HG02973 (cell line): ENCODE results near the gene AGBL4.
"Not testable (repeated sequence)": the region's sequence is repeated elsewhere in the genome, so short reads cannot be mapped to it uniquely, and the experiment has no call there.

Experiments
- ATAC-seq: cut with Tn5 transposase; IDR thresholded peaks from one replicate; pipeline ENCODE4 v1.9.1; 2021; ENCODE audit warnings: moderate library complexity; ENCODE audit not compliant: unreplicated experiment

The AGBL4 gene

DNA sequence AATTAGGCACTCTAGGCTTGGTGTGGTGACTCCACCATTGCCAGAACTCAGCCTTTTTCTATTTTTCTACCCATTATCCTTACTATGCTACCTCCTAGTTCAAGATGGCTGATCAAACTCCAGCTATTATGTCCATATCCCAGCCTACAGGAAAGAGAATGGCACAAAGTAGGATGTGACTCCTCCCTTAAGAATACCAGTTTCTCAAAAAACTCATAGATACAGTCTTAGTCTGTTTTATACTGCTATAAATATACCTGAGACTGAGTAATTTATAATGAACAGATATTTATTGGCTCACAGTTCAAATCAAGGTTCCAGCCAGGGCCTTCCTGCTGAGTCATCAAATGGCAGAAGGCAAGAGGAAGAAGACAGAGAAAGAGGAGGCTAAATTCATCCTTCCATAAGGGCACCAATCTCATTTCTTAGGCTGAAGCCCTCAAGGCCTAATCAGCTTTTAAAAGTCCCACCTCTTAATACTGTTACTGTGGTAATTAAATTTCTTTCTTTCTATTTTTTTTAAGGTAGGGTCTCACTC lies 704.3 kb downstream of the AGBL4 start:
- ATAC-seq: no peak

DNA sequence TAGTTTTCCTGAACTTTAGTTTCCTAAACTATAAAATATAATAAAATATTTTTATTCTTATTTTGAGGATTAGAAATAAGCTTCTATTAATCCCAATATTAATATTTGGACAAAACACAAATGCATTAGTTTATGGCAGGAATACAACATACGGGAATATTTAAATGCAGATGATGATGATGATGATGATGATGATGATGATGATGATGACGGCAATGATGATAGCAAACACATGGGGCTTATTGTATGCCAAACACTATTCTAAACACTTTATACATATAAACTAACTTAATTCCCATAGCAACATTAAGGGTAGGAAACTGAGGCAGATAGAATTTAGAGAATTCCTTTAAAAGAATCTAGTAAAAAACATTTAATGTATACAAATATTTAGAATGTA lies 705.5 kb downstream of the AGBL4 start:
- ATAC-seq: no peak

DNA sequence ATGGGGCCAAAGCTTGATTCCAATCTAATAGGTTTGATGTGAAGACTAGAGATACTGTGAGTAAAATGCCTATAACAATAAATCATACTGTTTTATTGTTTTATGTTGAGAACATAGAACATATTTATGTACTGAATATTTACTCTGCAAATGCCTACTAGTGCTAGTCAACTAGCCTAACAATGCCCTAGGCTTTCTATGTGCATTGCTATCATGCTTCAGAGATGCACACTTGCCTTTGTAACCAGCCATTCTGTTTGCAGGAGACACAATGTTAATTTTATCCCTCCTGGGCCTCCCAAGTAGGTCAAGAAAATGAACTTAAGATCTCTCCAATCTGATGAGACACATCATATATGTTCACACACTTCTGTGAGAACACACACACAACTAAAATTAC lies 716.3 kb downstream of the AGBL4 start:
- no peak for ATAC-seq

DNA sequence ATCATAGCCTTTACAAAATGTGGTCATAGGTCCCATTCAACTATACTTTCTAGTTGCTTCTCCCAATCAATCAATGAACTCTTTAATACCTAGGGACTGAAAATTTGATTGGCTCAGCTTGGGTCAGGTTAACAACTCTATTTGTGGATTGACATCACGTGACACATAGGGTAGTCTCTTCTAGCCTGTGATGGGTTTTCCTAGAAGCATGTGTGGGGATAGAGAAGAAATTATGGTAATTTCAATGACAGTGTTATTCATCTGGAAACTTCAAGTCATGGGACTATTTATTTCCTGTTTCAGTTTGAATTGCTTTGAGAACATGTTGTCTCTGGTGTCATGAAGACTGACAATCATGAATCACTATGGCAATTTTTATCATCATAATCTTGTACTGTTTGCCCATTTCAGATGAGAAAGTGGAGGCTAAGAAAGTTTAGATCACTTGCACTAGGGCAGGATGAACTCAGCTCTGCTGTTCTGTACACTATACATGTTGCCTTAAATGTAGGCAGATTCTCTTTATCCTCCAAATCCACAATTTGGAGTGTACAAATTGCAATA lies 717.2 kb downstream of the AGBL4 start:
- no peak for ATAC-seq

DNA sequence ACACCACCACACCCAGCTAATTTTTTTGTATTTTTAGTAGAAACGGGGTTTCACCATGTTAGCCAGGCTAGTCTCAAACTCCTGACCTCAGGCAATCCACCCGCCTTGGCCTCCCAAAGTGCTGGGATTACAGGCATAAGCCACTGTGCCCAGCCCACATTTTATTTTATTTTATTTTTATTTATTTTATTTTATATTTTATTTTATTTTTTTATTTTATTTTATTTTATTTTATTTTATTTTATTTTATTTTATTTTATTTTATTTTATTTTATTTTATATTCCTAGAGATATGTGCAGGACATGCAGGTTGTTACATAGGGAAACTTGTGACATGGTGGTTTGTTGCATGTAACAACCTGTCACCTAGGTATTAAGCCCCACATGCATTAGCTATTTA lies 721.4 kb downstream of the AGBL4 start:
- ATAC-seq: not testable (repeated sequence)

DNA sequence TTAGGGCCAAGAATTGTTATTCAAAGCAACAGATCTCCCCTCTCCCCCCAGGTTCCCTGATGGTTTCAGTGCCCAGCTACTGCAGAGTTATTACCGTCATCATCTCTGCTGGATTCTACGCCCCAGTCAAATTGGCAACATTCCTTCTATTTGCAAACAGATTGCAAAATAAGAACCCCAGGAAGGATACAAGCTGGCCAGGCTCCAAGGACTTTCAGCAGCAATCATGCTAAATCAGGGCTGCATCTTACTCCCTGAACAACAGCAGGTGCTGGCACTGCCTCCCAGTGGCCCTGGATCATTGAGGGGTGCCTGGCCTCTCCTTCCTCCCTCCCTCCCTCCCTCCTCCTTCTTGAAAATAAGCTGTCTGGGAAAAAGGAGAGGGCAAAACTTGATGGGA lies 725.5 kb downstream of the AGBL4 start:
- ATAC-seq: no peak

DNA sequence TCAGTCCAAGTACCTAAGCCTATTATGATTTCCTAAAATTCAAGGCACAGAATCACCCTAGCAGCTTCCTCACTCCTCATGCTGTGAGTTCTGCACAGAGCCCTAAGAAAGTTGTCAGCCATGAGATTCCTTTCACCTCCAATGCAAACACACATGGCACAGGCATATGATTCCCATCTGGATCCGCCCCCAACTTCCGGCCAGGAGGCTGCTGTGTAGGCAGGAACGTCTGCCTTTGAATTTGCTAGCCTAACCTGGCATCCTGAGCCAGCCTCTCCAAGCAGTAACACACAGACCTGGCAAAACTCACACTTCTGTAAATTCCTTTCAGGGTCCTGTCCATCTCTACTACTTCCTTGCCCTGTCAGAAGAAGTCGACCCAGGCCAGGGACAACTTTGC lies 726.0 kb downstream of the AGBL4 start:
- ATAC-seq: no peak

DNA sequence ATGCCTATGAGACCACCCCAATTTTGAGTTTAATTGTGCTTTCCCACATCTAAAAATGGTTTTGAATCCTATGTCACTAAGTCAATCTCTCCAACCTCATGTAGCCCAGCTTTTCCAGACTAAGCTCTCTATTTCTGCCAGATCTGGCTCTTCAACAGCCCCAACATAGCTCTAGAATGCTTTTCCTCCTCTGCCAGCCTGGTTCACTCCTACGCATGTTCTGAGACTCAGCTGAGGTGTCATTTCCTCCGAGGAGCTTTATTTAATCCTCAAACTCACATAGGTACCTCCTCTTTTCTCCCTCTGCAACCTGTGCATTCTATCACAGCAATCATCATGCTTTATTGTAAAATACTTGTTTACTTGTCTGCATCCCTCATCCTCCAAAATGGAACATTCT lies 729.2 kb downstream of the AGBL4 start:
- ATAC-seq: no peak

DNA sequence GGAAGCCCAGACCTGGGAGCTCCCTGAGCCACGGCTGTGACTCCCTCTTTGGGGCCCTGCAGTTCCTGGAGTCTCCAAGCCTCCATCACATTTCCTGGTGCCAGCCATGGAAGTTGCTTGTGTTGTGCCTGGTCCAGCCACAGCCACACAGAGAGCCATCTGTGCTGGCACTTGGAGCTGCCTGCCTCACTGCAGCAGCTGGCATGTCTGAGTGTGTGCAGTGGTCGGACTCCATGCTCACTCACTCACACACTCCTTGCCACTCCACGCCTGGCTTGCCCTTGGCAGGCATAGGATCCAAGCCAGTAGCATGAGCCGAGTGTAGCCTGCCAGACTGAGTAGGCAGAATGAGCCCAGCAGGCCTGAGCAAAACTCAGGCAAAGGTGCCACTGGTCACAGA lies 730.7 kb downstream of the AGBL4 start:
- no peak for ATAC-seq

DNA sequence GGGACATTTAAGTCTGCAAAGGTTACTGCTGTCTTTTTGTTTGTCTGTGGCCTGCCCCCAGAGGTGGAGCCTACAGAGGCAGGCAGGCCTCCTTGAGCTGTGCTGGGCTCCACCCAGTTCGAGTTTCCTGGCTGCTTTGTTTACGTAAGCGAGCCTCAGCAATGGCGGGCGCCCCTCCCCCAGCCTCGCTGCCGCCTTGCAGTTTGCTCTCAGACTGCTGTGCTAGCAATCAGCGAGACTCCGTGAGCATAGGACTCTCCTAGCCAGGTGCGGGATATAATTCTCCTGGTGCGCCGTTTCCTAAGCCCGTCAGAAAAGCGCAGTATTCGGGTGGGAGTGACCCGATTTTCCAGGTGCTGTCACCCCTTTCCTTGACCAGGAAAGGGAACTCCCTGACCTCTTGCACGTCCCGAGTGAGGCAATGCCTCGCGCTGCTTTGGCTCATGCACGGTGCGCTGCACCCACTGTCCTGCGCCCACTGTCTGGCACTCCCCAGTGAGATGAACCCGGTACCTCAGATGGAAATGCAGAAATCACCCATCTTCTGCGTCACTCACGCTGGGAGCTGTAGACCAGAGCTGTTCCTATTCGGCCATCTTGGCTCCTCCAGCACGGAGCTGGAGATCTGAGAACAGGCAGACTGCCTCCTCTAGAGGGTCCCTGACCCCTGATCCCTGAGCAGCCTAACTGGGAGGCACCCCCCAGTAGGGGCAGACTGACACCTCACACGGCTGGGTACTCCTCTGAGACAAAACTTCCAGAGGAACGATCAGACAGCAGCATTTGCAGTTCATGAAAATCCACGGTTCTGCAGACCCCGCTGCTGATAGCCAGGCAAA lies 766.3 kb downstream of the AGBL4 start:
- ATAC-seq: not testable (repeated sequence)

DNA sequence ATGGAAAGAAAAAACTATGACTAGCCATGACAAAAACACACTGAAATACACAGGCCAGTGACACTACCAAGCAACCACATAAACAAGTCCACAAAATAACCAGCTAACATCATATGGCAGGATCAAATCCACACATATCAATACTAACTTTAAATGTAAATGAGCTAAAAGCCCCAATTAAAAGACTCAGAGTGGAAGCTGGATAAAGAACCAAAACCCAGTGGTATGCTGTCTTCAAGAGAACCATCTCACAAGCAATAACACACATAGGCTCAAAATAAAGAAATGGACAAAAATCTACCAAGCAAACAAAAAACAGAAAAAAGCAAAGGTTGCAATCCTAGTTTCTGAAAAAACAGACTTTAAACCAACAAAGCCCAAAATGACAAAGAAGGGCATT lies 770.8 kb downstream of the AGBL4 start:
- no peak for ATAC-seq

DNA sequence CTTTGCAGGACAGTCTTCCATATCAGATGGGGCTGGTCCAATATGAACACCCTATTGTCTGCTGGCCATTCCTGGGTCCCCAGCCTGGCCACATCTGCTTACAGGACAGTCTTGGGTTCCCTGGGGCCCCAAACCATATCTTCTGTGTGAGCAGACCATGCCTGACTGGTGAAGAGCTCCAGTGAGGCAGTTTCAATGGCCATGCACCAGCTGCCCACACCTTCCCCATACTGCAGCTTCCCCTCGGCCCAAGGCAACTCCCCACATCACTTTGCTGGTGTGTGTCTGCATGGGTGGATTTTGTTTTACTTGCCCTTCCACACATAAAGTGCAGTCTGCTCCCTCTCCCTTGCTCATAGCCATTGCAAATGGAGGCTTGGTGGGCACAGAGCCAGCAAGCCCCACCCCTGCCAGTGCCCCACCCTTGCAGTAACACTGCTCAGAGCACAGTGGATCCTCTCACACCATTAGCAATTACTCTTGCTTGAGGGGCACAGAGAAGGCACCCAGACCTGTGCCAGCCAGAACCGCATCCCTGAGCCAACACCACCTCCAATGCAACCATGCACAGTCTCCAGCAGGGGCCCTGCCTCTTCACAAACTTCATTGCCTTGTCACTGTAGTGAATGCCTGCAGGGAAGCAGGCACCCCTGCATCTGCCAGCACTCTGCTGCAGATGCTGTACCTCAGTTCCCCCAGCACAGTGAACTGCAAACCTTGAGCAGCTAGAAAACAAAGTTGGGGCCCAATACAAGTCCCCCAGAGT lies 772.6 kb downstream of the AGBL4 start:
- ATAC-seq: no peak

DNA sequence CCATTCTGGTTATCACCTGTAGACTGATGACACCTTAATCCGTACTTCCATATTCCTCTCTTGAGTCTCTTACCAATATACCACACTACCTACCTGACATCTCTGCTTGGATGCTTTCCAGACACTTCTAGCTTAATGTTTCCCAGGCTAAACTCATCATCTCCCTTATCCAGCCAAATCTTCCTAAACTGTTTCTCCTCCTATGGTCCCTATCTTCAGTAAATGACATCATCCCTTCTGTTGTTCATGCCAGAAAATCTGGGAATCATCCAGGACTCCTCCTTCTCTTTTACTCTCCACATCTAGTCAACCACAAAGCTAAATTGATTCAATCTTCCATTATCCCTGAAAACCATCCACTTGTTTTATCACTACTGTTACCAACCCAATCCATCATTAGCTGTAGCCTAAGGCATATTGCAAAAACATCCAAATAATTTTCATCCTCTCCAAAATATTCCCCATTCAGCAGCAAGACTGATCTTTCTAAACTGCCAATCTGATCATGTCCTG lies 783.0 kb downstream of the AGBL4 start:
- ATAC-seq: no peak

DNA sequence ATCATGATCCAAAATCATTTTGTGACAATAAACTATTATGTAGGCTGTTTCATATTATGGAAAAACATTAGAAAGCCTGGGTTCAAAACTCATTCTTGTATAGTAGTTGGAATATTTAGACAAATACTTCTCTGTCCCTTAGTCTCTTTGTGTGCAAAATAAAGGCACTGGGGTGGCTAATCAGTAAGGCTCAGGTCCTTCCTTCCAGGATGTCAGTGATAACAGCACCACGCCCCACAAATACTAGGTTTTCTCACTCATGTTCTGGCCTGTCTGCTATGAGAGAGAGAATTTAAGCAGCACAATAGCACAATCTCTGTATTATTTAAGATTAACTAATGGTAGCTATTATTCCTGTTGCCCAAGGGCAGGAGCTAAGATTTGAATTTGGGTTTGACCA lies 788.8 kb downstream of the AGBL4 start:
- ATAC-seq: no peak

DNA sequence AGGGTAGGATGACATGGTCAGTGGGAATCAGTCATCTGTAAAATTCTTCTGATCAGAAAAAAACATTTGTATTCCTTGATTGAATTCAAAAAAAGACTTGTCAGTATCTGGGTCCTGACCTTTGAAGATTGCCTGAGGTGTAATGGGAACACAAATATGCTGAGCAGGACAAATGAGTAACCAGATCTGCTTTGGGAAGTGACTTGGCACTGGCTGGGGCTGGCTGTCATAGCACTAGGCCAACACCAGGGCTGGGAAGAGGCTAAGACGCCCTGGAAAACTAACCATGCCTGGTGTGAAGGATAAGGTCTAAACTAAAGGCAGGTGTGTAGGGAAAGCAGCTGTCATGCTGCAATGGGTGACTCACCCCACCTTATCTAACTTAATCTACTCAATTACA lies 794.2 kb downstream of the AGBL4 start:
- ATAC-seq: no peak

DNA sequence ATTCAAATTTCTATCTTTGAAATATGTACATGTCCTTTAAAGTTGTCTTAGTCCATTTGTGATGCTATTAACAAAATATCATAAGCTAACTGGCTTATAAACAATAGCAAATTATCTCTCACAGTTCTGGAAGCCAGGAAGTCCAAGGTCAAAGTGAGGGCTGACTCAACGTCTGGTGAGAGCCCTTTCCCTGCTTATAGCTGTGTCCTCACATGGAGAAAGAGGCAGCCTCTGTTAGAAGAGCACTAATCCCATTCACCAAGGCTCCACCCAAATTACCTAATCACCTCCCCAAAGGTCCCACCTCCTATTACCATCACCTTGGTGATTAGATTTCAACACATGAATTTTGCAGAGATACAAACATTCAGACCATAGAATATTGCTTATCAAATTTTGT lies 797.0 kb downstream of the AGBL4 start:
- no peak for ATAC-seq

DNA sequence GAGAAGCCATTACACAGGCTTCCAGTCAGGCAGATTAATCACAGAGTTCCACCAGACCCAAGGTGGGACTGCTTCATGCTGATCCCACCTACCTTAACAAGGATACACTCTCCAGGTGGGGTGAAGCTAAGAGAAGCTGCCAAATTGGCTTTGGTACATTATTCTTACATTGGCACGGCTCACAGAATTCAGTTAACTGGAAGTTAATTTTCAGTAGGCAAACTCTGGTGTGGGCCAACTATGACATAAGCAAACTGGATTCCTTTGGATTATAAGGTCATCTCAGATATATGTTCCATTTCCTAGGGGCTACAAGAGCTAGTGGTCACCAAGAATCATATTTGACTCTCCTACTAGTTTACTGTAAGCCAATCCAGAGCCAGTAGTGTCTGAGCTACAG lies 798.3 kb downstream of the AGBL4 start:
- no peak for ATAC-seq

DNA sequence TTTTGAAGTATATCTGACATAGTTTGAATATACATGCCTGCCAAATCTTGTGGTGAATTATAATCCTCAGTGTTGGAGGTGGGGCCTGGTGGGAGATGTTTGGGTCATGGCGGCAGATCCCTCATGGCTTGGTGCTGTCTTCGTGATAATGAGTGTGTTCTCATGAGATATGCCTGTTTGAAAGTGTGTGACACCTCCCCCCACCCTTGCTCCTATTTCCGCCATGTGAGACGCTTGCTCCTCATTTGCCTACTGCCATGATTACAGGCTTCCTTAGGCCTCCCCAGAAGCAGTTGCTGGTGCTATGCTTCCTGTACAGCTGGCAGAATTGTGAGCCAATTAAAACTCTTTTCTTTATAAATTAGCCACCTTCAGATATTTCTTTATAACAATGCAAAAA lies 810.5 kb downstream of the AGBL4 start:
- ATAC-seq: no peak

DNA sequence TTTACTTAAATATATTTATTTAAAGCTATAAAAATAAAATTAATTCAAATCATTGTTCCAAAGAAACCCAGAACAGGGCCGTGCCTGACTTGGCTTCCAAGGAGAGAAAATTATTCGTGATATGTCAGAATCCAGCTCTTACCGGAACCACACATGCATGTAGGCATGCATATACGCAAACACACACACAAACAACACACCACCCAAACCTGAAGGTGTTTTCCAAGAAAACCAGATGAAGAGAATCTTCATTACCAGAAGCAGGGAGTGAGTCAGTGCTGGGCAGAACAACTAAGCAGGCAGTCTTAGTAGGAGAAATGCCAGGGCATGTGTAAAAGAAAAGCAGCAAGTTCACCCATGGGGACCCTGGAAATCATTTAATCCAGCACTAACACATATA lies 815.0 kb downstream of the AGBL4 start:
- no peak for ATAC-seq

DNA sequence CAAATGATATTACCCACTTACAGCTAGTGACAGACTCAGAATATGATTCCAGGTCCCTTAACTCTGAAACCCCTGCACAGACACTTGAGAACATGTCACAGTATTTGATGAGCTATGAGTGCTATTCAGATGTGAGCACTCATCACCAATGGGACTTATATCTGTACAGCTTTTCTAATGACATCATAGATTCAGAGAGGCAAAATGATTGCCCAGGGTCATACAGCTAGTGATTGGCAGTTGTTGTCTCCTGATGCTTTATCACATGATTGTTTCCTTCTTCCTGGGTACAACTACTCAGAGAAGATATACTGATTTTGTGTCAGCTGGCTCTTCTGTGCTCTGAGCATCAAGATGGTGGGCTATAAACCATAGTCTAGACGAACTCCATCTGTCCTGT lies 819.0 kb downstream of the AGBL4 start:
- no peak for ATAC-seq

DNA sequence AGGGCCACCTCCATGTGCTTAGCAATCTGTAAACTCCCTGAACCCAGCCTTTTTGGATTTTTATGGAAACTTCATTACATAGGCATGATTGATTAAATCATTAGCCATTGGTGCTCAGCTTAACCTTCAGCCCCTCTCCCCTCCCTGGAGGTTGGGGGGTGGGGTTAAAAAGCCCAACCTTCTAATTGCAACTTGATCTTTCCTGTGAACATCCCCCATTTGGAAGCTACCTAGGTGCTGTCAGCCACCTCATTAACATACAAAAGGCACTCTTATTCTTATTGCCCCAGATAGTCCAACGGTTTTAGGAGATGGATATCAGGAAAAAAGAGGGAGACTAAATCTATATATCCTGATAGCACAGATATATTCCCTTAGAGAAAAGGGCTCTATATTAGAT lies 823.0 kb downstream of the AGBL4 start:
- ATAC-seq: no peak

DNA sequence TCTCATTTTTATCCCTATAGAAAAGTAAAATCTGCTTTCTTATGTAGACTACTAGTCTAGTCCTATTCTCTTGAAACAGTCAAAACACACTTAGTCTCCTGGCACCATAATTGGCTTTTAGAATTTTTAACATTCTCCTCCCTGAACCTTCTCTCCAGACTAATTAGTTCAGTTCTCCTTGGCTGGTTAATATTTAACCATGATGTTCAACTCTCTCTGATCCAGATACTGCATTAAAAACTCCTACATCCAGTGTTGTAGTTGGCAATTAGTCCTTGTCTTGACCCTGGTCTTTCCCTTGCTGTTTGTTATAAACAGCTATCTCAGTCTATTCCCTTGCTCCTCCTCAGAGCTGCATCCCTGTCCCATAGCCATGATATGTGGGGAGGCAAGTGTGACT lies 824.2 kb downstream of the AGBL4 start:
- no peak for ATAC-seq
